Central memory CD8-positive, alpha-beta T cell (primary cell): Measurements from ENCODE around the gene IGFL4.

ENCODE experiments used
- ATAC-seq: fragments of 150-1000 bp; cut with Tn5 transposase; replicated peaks from 2 replicates; pipeline ENCODE4 v1.10.0; 2022; ENCODE audit warnings: mild to moderate bottlenecking, moderate FRiP score, moderate number of reproducible peaks; ENCODE audit not compliant: poor library complexity, severe bottlenecking; ENCODE audit errors: extremely low read depth
- DNase-seq, 2 donors: peaks; one replicate each; pipeline ENCODE4 v3.0.0; 2021; ENCODE audit warnings: low spot score in 2 of 2
- H3K27ac Mint-ChIP-seq: one replicate; pipeline ENCODE4 v1.8.0; 2022; ENCODE audit warnings: low read depth, mild to moderate bottlenecking, moderate library complexity, mixed read lengths
- H3K27me3 Mint-ChIP-seq: one replicate; pipeline ENCODE4 v1.8.0; 2022; ENCODE audit warnings: mixed read lengths
- H3K36me3 Mint-ChIP-seq: one replicate; pipeline ENCODE4 v1.8.0; 2022; ENCODE audit warnings: mild to moderate bottlenecking, moderate library complexity, mixed read lengths; ENCODE audit not compliant: insufficient read depth
- H3K4me1 Mint-ChIP-seq: one replicate; pipeline ENCODE4 v1.8.0; 2022; ENCODE audit warnings: mixed read lengths
- H3K4me3 Mint-ChIP-seq: one replicate; pipeline ENCODE4 v1.8.0; 2022; ENCODE audit warnings: mild to moderate bottlenecking, moderate library complexity, mixed read lengths
- H3K9me3 Mint-ChIP-seq: one replicate; pipeline ENCODE4 v1.8.0; 2022; ENCODE audit warnings: mixed read lengths

Gene IGFL4

GRCh38 chr19:45994456-45994997, 46.3 kb downstream of the IGFL4 start:
- no peak for DNase-seq
- Mint-ChIP-seq H3K4me1 (peaks cover 11% of the 10 kb centered on the region), H3K27ac (no peak overlapping the region), H3K4me3 (no peak overlapping the region), H3K9me3 (no peaks in the 10 kb centered on the region), H3K27me3 (peaks cover 14% of the 10 kb centered on the region), H3K36me3 (peaks cover 3% of the 10 kb centered on the region)
- peak; percentile 8 for ATAC-seq

GRCh38 chr19:45990113-45990728, 50.6 kb downstream of the IGFL4 start:
- H3K4me1 Mint-ChIP-seq, result no peaks in the 10 kb centered on the region
- peaks cover 2% of the 10 kb centered on the region for H3K36me3 Mint-ChIP-seq
- DNase-seq (no peak), ATAC-seq (no peak)
- H3K9me3 Mint-ChIP-seq, result no peaks in the 10 kb centered on the region
- no peak overlapping the region for H3K27ac Mint-ChIP-seq
- H3K27me3 Mint-ChIP-seq, result peaks cover 44% of the 10 kb centered on the region
- no peak overlapping the region for H3K4me3 Mint-ChIP-seq
